Loucy (cell line): ENCODE results near the gene ARHGAP25.

Experiments used
- H2AFZ ChIP-seq: fragments of 200-600 bp; sonication (generic); 2 replicates; pipeline ENCODE4 v1.6.0; 2016; ENCODE audit warnings: antibody characterized with exemption, mild to moderate bottlenecking, low read length, moderate library complexity
- H3F3A ChIP-seq: fragments of 200-600 bp; 2 replicates; pipeline ENCODE4 v1.6.0; 2016; ENCODE audit warnings: antibody characterized with exemption, low read depth, mild to moderate bottlenecking
- H3K27me3 ChIP-seq: fragments of 200-600 bp; sonication (generic); 2 replicates; pipeline ENCODE4 v1.6.1; 2014; ENCODE audit warnings: low read length, mild to moderate bottlenecking; ENCODE audit not compliant: insufficient read depth, poor library complexity, severe bottlenecking
- H3K36me3 ChIP-seq: fragments of 200-600 bp; sonication (generic); 2 replicates; pipeline ENCODE4 v1.6.1; 2016; ENCODE audit warnings: low read length; ENCODE audit not compliant: insufficient read depth
- H3K4me1 ChIP-seq: fragments of 200-600 bp; sonication (generic); 2 replicates; pipeline ENCODE4 v1.5.1; 2014; ENCODE audit warnings: low read length, mild to moderate bottlenecking; ENCODE audit not compliant: insufficient read depth, poor library complexity, severe bottlenecking
- H3K4me2 ChIP-seq: fragments of 200-600 bp; sonication (generic); 2 replicates; pipeline ENCODE4 v1.6.0; 2014; ENCODE audit warnings: antibody characterized with exemption, low read length, low read depth, mild to moderate bottlenecking; ENCODE audit not compliant: poor library complexity, severe bottlenecking
- H3K4me3 ChIP-seq: fragments of 200-600 bp; sonication (generic); 2 replicates; pipeline ENCODE4 v1.5.1; 2014; ENCODE audit warnings: low read length, mild to moderate bottlenecking, mixed read lengths; ENCODE audit not compliant: poor library complexity, severe bottlenecking
- H3K79me2 ChIP-seq: fragments of 200-600 bp; sonication (generic); 2 replicates; pipeline ENCODE4 v1.6.1; 2014; ENCODE audit warnings: low read length; ENCODE audit not compliant: insufficient read depth
- H3K9ac ChIP-seq: fragments of 200-600 bp; sonication (generic); 2 replicates; pipeline ENCODE4 v1.6.0; 2014; ENCODE audit warnings: mild to moderate bottlenecking, low read depth, low read length, moderate library complexity; ENCODE audit not compliant: poor library complexity, severe bottlenecking
- H3K9me2 ChIP-seq: fragments of 200-600 bp; sonication (generic); replicated peaks from 2 replicates; pipeline ENCODE4 v1.6.1; 2016; ENCODE audit warnings: low read depth, low read length, mixed read lengths
- H3K9me3 ChIP-seq: fragments of 200-600 bp; sonication (generic); 2 replicates; pipeline ENCODE4 v1.6.1; 2014; ENCODE audit warnings: mild to moderate bottlenecking, antibody characterized with exemption, low read length, low read depth; ENCODE audit not compliant: insufficient read depth
- H4K20me1 ChIP-seq: fragments of 200-600 bp; sonication (generic); 2 replicates; pipeline ENCODE4 v1.6.0; 2014; ENCODE audit warnings: antibody characterized with exemption, low read length, mild to moderate bottlenecking; ENCODE audit not compliant: insufficient read depth, poor library complexity, severe bottlenecking
- CTCF ChIP-seq: fragments of 200-600 bp; sonication (generic); conservative IDR thresholded peaks from 2 replicates; pipeline ENCODE4 v1.5.1; 2014; ENCODE audit warnings: mild to moderate bottlenecking, antibody characterized with exemption, low read length
- EZH2phosphoT487 ChIP-seq: fragments of 200-600 bp; IDR thresholded peaks from 2 replicates; pipeline ENCODE4 v1.6.1; 2018; ENCODE audit warnings: antibody characterized with exemption, mild to moderate bottlenecking, moderate library complexity, borderline replicate concordance

The ARHGAP25 gene

GRCh38 chr2:68796295-68796905, 61.8 kb downstream of the ARHGAP25 start:
- no peaks in the 10 kb centered on the region for H4K20me1 ChIP-seq
- H3F3A ChIP-seq = no peaks in the 10 kb centered on the region
- no peaks in the 10 kb centered on the region for H3K9me3 ChIP-seq
- peaks cover 23% of the 10 kb centered on the region; the same call in 1 of the 2 replicates for H3K36me3 ChIP-seq
- H3K4me3 ChIP-seq = no peak overlapping the region
- H2AFZ ChIP-seq = no peak overlapping the region
- TF ChIP-seq EZH2phosphoT487 = no peak
- TF ChIP-seq CTCF = no peak
- no peak overlapping the region for H3K9ac ChIP-seq
- H3K27me3 ChIP-seq = no peaks in the 10 kb centered on the region
- no peaks in the 10 kb centered on the region for H3K79me2 ChIP-seq
- H3K4me2 ChIP-seq = peak overlapping the region; percentile 6
- peaks cover 10% of the 10 kb centered on the region for H3K4me1 ChIP-seq
- H3K9me2 ChIP-seq = no peaks in the 10 kb centered on the region

GRCh38 chr2:68798569-68798968, 64.0 kb downstream of the ARHGAP25 start:
- H2AFZ ChIP-seq = no peak overlapping the region
- H3K4me2 ChIP-seq = no peak overlapping the region
- no peak overlapping the region for H3K4me3 ChIP-seq
- peaks cover 27% of the 10 kb centered on the region; the same call in 1 of the 2 replicates for H3K36me3 ChIP-seq
- H3K9me2 ChIP-seq = no peaks in the 10 kb centered on the region
- H3K9ac ChIP-seq = no peak overlapping the region
- H3K4me1 ChIP-seq = peaks cover 10% of the 10 kb centered on the region
- no peak for TF ChIP-seq EZH2phosphoT487
- TF ChIP-seq CTCF = no peak
- no peaks in the 10 kb centered on the region for H4K20me1 ChIP-seq
- H3F3A ChIP-seq = no peaks in the 10 kb centered on the region
- H3K27me3 ChIP-seq = no peaks in the 10 kb centered on the region
- H3K9me3 ChIP-seq = no peaks in the 10 kb centered on the region
- no peaks in the 10 kb centered on the region for H3K79me2 ChIP-seq

GRCh38 chr2:68799140-68800026, 64.8 kb downstream of the ARHGAP25 start:
- H3K9ac ChIP-seq = no peak overlapping the region
- H4K20me1 ChIP-seq = no peaks in the 10 kb centered on the region
- H3K36me3 ChIP-seq = peaks cover 36% of the 10 kb centered on the region; the same call in 1 of the 2 replicates
- H3K9me3 ChIP-seq = no peaks in the 10 kb centered on the region
- no peaks in the 10 kb centered on the region for H3K79me2 ChIP-seq
- H3K4me2 ChIP-seq = no peak overlapping the region
- no peaks in the 10 kb centered on the region for H3F3A ChIP-seq
- H3K4me1 ChIP-seq = peaks cover 10% of the 10 kb centered on the region
- H2AFZ ChIP-seq = no peak overlapping the region
- H3K27me3 ChIP-seq = no peaks in the 10 kb centered on the region
- TF ChIP-seq EZH2phosphoT487 (no peak), CTCF (no peak)
- no peak overlapping the region for H3K4me3 ChIP-seq
- H3K9me2 ChIP-seq = no peaks in the 10 kb centered on the region
